ENCODE measurements around the gene PKIG. TPM values are rescaled to one million over a fixed set of nuclear protein-coding genes. Genes with fewer than 3 reads are reported as not detected.

The PKIG gene
- total RNA-seq, 1 experiment from 2014 or later = 20.1 TPM

DNA sequence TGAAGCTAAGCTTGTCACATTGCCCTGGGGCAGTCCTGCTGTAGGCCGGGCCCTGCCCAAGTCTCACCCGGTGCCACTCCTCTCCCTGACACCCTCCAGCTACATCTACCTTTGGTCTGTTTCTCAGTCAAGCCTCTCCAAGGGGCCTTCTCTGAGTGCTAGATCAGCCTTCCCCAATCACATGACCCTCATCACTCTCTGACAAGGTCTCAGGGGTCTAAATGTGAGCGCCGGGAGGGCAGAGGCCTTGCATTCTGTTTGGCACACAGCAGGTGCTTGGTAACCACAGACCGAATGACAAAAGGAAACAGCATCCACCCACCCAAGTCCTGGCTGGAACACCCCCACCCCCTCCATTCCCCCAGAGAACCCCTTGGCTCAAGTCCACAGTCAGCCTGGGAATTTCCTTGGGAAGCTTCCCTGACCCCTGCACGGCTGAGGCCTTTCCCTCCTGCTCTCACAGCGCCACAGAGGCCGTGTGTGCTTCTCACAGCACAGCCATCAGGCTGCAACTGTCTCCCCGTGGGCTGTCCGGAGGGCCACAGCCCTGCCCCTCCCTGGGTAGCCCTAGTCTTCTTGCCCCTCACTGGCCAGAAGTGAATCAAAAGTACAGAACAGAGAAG is 32.9 kb downstream of the PKIG start:
- intact Hi-C loops (cut with micrococcal nuclease) = no loop called here
- no peak for ATAC-seq
- Histone ChIP-seq H3K4me1 (ENCODE audit: control insufficient read depth in 1 of 2, insufficient read depth in 2 of 2, low read length in 2 of 2) (no peaks in the 10 kb centered on the region), H3K9ac (ENCODE audit: low read length) (no peak overlapping the region), H2AFZ (ENCODE audit: low read depth, low read length, poor library complexity, severe bottlenecking) (no peak overlapping the region), H3K27me3 (ENCODE audit: insufficient read depth, low read length) (no peaks in the 10 kb centered on the region), H3K79me2 (ENCODE audit: insufficient read depth, low read length) (no peaks in the 10 kb centered on the region), H4K20me1 (ENCODE audit: insufficient read depth) (no peaks in the 10 kb centered on the region), H3K9me2 (ENCODE audit: insufficient read depth) (no peaks in the 10 kb centered on the region), H3K4me3 (replicated peaks in 1 of 2; ENCODE audit: low read depth in 1 of 2, low read length in 2 of 2) (no peak overlapping the region), H3K9me3 (ENCODE audit: control insufficient read depth in 1 of 2, insufficient read depth in 1 of 2, low read depth in 1 of 2, low read length in 2 of 2) (no peaks in the 10 kb centered on the region), H3K36me3 (ENCODE audit: control insufficient read depth in 1 of 2, insufficient read depth in 2 of 2, low read length in 2 of 2) (peaks cover 9 to 15% of the 10 kb centered on the region in 2 experiments; a peak in 3 of 4 replicates), H3K27ac (ENCODE audit: low read depth, low read length) (no peak overlapping the region), H3K4me2 (ENCODE audit: low read length) (no peak overlapping the region)
- ChIA-PET POLR2A (no interaction called here), CTCF (no interaction called here), RAD21 (ENCODE audit: low non-redundant PET in 1 of 2, low total read pairs in 2 of 2, uncharacterized antibody in 2 of 2, unreplicated experiment in 2 of 2) (no interaction called here)
- TF ChIP-seq EZH2phosphoT487 (IDR thresholded peaks at IDR 0.05; ENCODE audit: borderline replicate concordance) (no peak), SP1 (IDR thresholded peaks at IDR 0.05; ENCODE audit: low read depth) (no peak), CEBPB (IDR thresholded peaks at IDR 0.05; ENCODE audit: low read depth) (no peak), TCF7L2 (IDR thresholded peaks at IDR 0.05; ENCODE audit: borderline replicate concordance, extremely low read depth, insufficient read depth, insufficient read length) (no peak), POLR2A (IDR thresholded peaks at IDR 0.05; ENCODE audit: borderline replicate concordance, extremely low read depth, insufficient read depth, insufficient read length) (no peak), YY1 (IDR thresholded peaks at IDR 0.05; ENCODE audit: extremely low read depth, insufficient replicate concordance, low read depth, low read length) (no peak), RAD21 (IDR thresholded peaks at IDR 0.05; ENCODE audit: low read depth) (no peak), SIN3A (IDR thresholded peaks at IDR 0.05; ENCODE audit: low read depth) (no peak), FOSL1 (IDR thresholded peaks at IDR 0.05; ENCODE audit: low read depth) (no peak), EGR1 (IDR thresholded peaks at IDR 0.05; ENCODE audit: low read depth) (no peak), SRF (IDR thresholded peaks at IDR 0.05; ENCODE audit: low read depth) (no peak), POLR2AphosphoS5 (IDR thresholded peaks at IDR 0.05; ENCODE audit: low read depth, low read length) (no peak), EZH2 (IDR thresholded peaks at IDR 0.05) (no peak)
- TF ChIP-seq, protein P1, sequence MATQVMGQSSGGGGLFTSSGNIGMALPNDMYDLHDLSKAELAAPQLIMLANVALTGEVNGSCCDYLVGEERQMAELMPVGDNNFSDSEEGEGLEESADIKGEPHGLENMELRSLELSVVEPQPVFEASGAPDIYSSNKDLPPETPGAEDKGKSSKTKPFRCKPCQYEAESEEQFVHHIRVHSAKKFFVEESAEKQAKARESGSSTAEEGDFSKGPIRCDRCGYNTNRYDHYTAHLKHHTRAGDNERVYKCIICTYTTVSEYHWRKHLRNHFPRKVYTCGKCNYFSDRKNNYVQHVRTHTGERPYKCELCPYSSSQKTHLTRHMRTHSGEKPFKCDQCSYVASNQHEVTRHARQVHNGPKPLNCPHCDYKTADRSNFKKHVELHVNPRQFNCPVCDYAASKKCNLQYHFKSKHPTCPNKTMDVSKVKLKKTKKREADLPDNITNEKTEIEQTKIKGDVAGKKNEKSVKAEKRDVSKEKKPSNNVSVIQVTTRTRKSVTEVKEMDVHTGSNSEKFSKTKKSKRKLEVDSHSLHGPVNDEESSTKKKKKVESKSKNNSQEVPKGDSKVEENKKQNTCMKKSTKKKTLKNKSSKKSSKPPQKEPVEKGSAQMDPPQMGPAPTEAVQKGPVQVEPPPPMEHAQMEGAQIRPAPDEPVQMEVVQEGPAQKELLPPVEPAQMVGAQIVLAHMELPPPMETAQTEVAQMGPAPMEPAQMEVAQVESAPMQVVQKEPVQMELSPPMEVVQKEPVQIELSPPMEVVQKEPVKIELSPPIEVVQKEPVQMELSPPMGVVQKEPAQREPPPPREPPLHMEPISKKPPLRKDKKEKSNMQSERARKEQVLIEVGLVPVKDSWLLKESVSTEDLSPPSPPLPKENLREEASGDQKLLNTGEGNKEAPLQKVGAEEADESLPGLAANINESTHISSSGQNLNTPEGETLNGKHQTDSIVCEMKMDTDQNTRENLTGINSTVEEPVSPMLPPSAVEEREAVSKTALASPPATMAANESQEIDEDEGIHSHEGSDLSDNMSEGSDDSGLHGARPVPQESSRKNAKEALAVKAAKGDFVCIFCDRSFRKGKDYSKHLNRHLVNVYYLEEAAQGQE (IDR thresholded peaks at IDR 0.05; ENCODE audit: low read depth) = no peak
- TF ChIP-seq, protein P2, sequence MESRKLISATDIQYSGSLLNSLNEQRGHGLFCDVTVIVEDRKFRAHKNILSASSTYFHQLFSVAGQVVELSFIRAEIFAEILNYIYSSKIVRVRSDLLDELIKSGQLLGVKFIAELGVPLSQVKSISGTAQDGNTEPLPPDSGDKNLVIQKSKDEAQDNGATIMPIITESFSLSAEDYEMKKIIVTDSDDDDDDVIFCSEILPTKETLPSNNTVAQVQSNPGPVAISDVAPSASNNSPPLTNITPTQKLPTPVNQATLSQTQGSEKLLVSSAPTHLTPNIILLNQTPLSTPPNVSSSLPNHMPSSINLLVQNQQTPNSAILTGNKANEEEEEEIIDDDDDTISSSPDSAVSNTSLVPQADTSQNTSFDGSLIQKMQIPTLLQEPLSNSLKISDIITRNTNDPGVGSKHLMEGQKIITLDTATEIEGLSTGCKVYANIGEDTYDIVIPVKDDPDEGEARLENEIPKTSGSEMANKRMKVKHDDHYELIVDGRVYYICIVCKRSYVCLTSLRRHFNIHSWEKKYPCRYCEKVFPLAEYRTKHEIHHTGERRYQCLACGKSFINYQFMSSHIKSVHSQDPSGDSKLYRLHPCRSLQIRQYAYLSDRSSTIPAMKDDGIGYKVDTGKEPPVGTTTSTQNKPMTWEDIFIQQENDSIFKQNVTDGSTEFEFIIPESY (IDR thresholded peaks at IDR 0.05; ENCODE audit: extremely low read depth, insufficient replicate concordance, low read length) = no peak
- no TSS peak for BruUV-seq (replicated peaks)
- no peak for DNase-seq (ENCODE audit: low read depth, low spot score)
